H1 (cell line): Measurements from ENCODE around the gene PAOX. TPM values are rescaled to one million over a fixed set of nuclear protein-coding genes. Genes with fewer than 3 reads are reported as not detected.

Experiments used
- ASH2L ChIP-seq: fragments of 200-600, 300-600 bp; sonication (generic); IDR thresholded peaks from one replicate; pipeline ENCODE4 v1.7.1; 2017; ENCODE audit warnings: low read length
- ATF3 ChIP-seq: IDR thresholded peaks from 2 replicates; pipeline ENCODE4 v1.6.1; 2011; ENCODE audit warnings: low read depth, mild to moderate bottlenecking, low read length; ENCODE audit not compliant: insufficient read depth
- CHD7 ChIP-seq: fragments of 300-600 bp; sonication (generic); IDR thresholded peaks from 2 replicates; pipeline ENCODE4 v1.7.1; 2012; ENCODE audit warnings: low read length, moderate library complexity, mild to moderate bottlenecking, inconsistent platforms; ENCODE audit not compliant: insufficient replicate concordance
- CREB1 ChIP-seq: IDR thresholded peaks from 2 replicates; pipeline ENCODE4 v1.6.1; 2012; ENCODE audit warnings: inconsistent platforms
- EP300 ChIP-seq, 2 experiments: IDR thresholded peaks; 1 replicate in 1 of 2; 2 replicates in 1 of 2; pipeline ENCODE4 v1.6.1; 2011 to 2012; ENCODE audit warnings: low read depth in 2 of 2, low read length in 2 of 2, mild to moderate bottlenecking in 2 of 2, borderline replicate concordance in 1 of 2, inconsistent platforms in 1 of 2, moderate library complexity in 1 of 2
- KDM4A ChIP-seq: IDR thresholded peaks from one replicate; pipeline ENCODE4 v1.7.1; 2012; ENCODE audit warnings: low read depth, mild to moderate bottlenecking, moderate library complexity, low read length, inconsistent platforms; ENCODE audit not compliant: severe bottlenecking
- KDM5A ChIP-seq: fragments of 200-600 bp; IDR thresholded peaks from 2 replicates; pipeline ENCODE4 v1.7.1; 2012; ENCODE audit warnings: mild to moderate bottlenecking, low read length, inconsistent platforms, mixed read lengths
- MAFK ChIP-seq: IDR thresholded peaks from 2 replicates; pipeline ENCODE4 v1.6.1; 2012; ENCODE audit warnings: low read depth, mild to moderate bottlenecking, improper control_type of control experiment, low read length
- POU5F1 ChIP-seq: IDR thresholded peaks from 2 replicates; pipeline ENCODE4 v1.6.1; 2011; ENCODE audit warnings: low read depth, mild to moderate bottlenecking, low read length, moderate library complexity
- SP4 ChIP-seq: IDR thresholded peaks from 2 replicates; pipeline ENCODE4 v1.6.1; 2012; ENCODE audit warnings: low read length, inconsistent platforms
- SRF ChIP-seq: IDR thresholded peaks from 2 replicates; pipeline ENCODE4 v1.6.1; 2011; ENCODE audit warnings: mild to moderate bottlenecking, low read depth, low read length, moderate library complexity
- polyA plus RNA-seq, 7 experiments: library from polyadenylated mRNA; depleted of rRNA in 3 of 7; stranded (reverse) in 5 of 7; unstranded in 2 of 7; fragments of >200 nt in 5 of 7; fragments of 200-250 nt in 2 of 7; gene quantifications; 1 replicate in 5 of 7; 2 replicates in 1 of 7; 4 replicates in 1 of 7; pipeline versions ENCODE4 v1.2.1 to v1.2.3, GENCODE V29; 2011 to 2013; ENCODE audit warnings: missing spikeins in 2 of 7, mixed read lengths in 2 of 7
- total RNA-seq: library from RNA; stranded (reverse); fragmentation: NEBNext Ultra II Directional; extraction: Animal tissue kit (Norgen Biotek cat#: 25700); gene quantifications from 2 replicates; pipeline ENCODE4 v1.2.1, GENCODE V29; 2021

Gene PAOX
- total and polyA plus RNA-seq, 2 of the 8 experiments (the other 6 are each of a cell fraction or from before 2014, with no cell fraction given), result 3.7 to 4.3 TPM

GRCh38 chr10:133379152-133379800 lies at the start of gene PAOX (continued):
- TF ChIP-seq CHD7 (no peak), CREB1 (no peak), KDM4A (peak; percentile 44), KDM5A (no peak), ASH2L (peak; percentile 30), SP4 (no peak), MAFK (no peak), ATF3 (no peak), POU5F1 (no peak), SRF (no peak), EP300 (IDR thresholded peaks at IDR 0.05; ENCODE audit: borderline replicate concordance in 1 of 2, low read depth in 2 of 2, low read length in 2 of 2) (no peak)
